Osteocyte (in vitro differentiated cells): ENCODE data around the gene MCHR2. TPM values are rescaled to one million over a fixed set of nuclear protein-coding genes. Genes with fewer than 3 reads are reported as not detected.

Source experiments
- DNase-seq: peaks from one replicate; pipeline ENCODE4 v3.0.0; 2021; ENCODE audit warnings: mixed read lengths; ENCODE audit not compliant: unreplicated experiment; ENCODE audit errors: extremely low spot score
- H3K27ac Mint-ChIP-seq: one replicate; pipeline ENCODE4 v1.8.0; 2021; ENCODE audit warnings: mild to moderate bottlenecking, mixed read lengths; ENCODE audit not compliant: unreplicated experiment
- H3K27me3 Mint-ChIP-seq: one replicate; pipeline ENCODE4 v1.8.0; 2021; ENCODE audit warnings: mixed read lengths; ENCODE audit not compliant: unreplicated experiment
- H3K36me3 Mint-ChIP-seq: one replicate; pipeline ENCODE4 v1.8.0; 2021; ENCODE audit warnings: mixed read lengths; ENCODE audit not compliant: unreplicated experiment
- H3K4me1 Mint-ChIP-seq: one replicate; pipeline ENCODE4 v1.8.0; 2021; ENCODE audit warnings: mixed read lengths; ENCODE audit not compliant: unreplicated experiment
- H3K4me3 Mint-ChIP-seq: one replicate; pipeline ENCODE4 v1.8.0; 2021; ENCODE audit warnings: mild to moderate bottlenecking, moderate library complexity, mixed read lengths; ENCODE audit not compliant: unreplicated experiment
- H3K9me3 Mint-ChIP-seq: one replicate; pipeline ENCODE4 v1.8.0; 2021; ENCODE audit warnings: mixed read lengths; ENCODE audit not compliant: unreplicated experiment
- CTCF ChIP-seq: fragments of 200-600 bp; sonication (generic); IDR thresholded peaks from 2 replicates; pipeline ENCODE4 v1.5.0; 2021; ENCODE audit warnings: antibody characterized with exemption, mild to moderate bottlenecking, moderate library complexity
- total RNA-seq: library from RNA; stranded (reverse); gene quantifications from 2 replicates; pipeline ENCODE4 v1.2.1, GENCODE V29; 2021

MCHR2 gene
- total RNA-seq, 1 donor from 2014 or later: not detected

GRCh38 chr6:99871641-99872040, 122.4 kb downstream of the MCHR2 start:
- Mint-ChIP-seq H3K27ac (no peak overlapping the region), H3K9me3 (no peaks in the 10 kb centered on the region), H3K4me3 (no peak overlapping the region), H3K27me3 (peaks cover 65% of the 10 kb centered on the region), H3K4me1 (peaks cover 5% of the 10 kb centered on the region), H3K36me3 (no peaks in the 10 kb centered on the region)
- no peak for TF ChIP-seq CTCF
- no peak for DNase-seq
